GM21786 (cell line): Measurements from ENCODE around the gene SPATA31D1.

ENCODE experiments used
- ATAC-seq: cut with Tn5 transposase; IDR thresholded peaks from one replicate; pipeline ENCODE4 v1.9.1; 2021; ENCODE audit not compliant: unreplicated experiment

Gene SPATA31D1

GRCh38 chr9:82021198-82021597, 32.6 kb downstream of the SPATA31D1 start:
- ATAC-seq: no peak

DNA sequence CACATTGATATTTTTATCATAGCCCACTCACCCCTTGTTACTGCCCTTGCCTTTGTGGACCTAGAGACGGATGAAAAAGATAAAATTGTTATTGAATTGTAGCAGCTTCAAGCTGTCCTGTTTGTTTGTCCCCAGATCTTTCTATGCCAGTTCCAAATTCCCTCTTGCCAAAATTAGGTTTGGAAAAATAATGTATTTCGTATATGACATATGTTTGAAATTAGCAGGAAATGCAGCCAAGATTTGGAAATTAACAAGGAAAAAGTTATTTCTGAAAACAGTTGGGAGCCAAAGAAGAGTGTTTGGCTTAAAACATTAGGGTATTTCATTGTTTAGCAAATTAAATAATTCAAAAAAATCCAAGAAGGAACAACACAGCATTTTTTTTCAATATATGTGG, 33.5 kb downstream of the SPATA31D1 start:
- no peak for ATAC-seq

GRCh38 chr9:82024908-82025307, 36.3 kb downstream of the SPATA31D1 start:
- ATAC-seq: no peak

GRCh38 chr9:82031538-82032280, 43.1 kb downstream of the SPATA31D1 start:
- ATAC-seq: no peak

GRCh38 chr9:82034956-82035731, 46.6 kb downstream of the SPATA31D1 start:
- no peak for ATAC-seq

DNA sequence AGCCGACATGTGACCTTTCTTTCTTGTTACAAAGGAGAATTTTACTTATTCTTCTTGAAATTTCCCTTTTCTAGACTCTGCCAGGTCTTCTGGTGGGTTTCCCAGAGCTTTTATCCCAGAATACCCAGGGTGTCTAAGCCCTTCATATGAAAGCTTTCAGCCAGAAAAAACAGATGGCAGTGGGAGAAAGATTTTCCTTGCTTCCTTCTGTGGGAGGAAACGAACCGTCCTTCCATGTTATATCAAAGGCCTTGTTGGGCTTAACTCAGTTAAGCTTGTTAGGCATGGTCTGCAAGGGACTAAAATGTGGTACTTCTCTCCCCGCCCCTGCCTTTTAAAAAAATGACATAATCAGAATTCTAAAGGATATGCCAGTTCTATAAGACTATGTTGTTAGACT, 47.5 kb downstream of the SPATA31D1 start:
- no peak for ATAC-seq

DNA sequence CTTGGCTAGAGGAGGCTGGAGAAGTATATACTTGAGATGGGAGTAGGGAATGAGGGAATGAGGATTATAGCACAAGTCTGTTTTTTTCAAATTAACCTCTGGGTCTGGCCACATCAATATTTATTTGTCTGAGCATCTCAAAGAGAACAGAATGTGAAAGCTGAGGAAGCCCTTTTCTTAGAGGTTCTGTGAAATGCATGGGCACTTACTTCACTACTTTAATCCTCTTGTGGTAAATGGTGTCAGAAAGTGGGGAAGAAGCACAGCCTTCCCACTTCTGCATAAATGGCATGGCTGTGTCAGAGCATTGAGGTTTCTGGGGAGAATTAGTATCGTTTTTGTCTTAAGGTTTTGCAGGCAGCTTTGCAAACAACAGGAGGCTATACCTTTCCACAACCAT, 48.6 kb downstream of the SPATA31D1 start:
- ATAC-seq: no peak

- no peak for ATAC-seq
These were observed 50.3 kb downstream of the SPATA31D1 start for GRCh38 chr9:82038897-82039296.
